K562 (cell line): ENCODE data around the gene MEP1B. TPM values are rescaled to one million over a fixed set of nuclear protein-coding genes. Genes with fewer than 3 reads are reported as not detected.

Experiments used
- ARID1B ChIP-seq: fragments of 450-650 bp; IDR thresholded peaks from 2 replicates; pipeline ENCODE4 v1.6.1; 2016; ENCODE audit warnings: antibody characterized with exemption, mild to moderate bottlenecking, inconsistent platforms
- HDAC3 ChIP-seq: fragments of 450-650 bp; IDR thresholded peaks from 2 replicates; pipeline ENCODE4 v1.6.1; 2018; ENCODE audit warnings: borderline replicate concordance, mild to moderate bottlenecking, moderate library complexity; ENCODE audit not compliant: partially characterized antibody
- NCOA2 ChIP-seq, 2 experiments: fragments of 450-650 bp; IDR thresholded peaks; 2 replicates each; pipeline ENCODE4 v1.6.1; 2018; ENCODE audit warnings: mild to moderate bottlenecking in 2 of 2, moderate library complexity in 1 of 2; ENCODE audit not compliant: partially characterized antibody in 2 of 2
- NFIX ChIP-seq: fragments of 250-450 bp; sonication (Bioruptor Pico); IDR thresholded peaks from 2 replicates; pipeline ENCODE4 v1.4.0; 2020; ENCODE audit warnings: low read depth, mild to moderate bottlenecking, moderate library complexity
- NR0B1 ChIP-seq: fragments of 450-650 bp; IDR thresholded peaks from one replicate; pipeline ENCODE4 v1.6.1; 2018; ENCODE audit warnings: mild to moderate bottlenecking, moderate library complexity; ENCODE audit not compliant: partially characterized antibody
- PPARD ChIP-seq: fragments of 250-450 bp; sonication (Bioruptor Pico); IDR thresholded peaks from 2 replicates; pipeline ENCODE4 v1.8.0; 2022; ENCODE audit warnings: inconsistent platforms, mild to moderate bottlenecking, moderate library complexity
- SUPT5H ChIP-seq: fragments of 450-650 bp; IDR thresholded peaks from 2 replicates; pipeline ENCODE4 v1.6.1; 2016
- USF2 ChIP-seq: sonication (generic); formaldehyde crosslinking; IDR thresholded peaks from 2 replicates; pipeline ENCODE4 v1.5.0; 2020; ENCODE audit warnings: missing genetic modification reagents
- ZMIZ1 ChIP-seq, 2 experiments: fragments of 150-350 bp in 1 of 2; IDR thresholded peaks; 2 replicates each; pipeline ENCODE4 v1.6.1; 2012 to 2016; ENCODE audit warnings: low read depth in 2 of 2, low read length in 2 of 2, mild to moderate bottlenecking in 1 of 2, moderate library complexity in 1 of 2
- ZNF217 ChIP-seq: sonication (generic); formaldehyde crosslinking; IDR thresholded peaks from 2 replicates; pipeline ENCODE4 v1.8.0; 2022; ENCODE audit warnings: mild to moderate bottlenecking, missing genetic modification reagents
- ZNF431 ChIP-seq: sonication (generic); formaldehyde crosslinking; IDR thresholded peaks from 2 replicates; pipeline ENCODE4 v1.8.0; 2022; ENCODE audit warnings: mild to moderate bottlenecking, missing genetic modification reagents
- polyA plus RNA-seq, 8 experiments: library from polyadenylated mRNA; depleted of rRNA in 4 of 8; stranded (reverse) in 5 of 8; unstranded in 3 of 8; fragments of >200 nt; fragmentation: Nextera tagmentation in 2 of 8; fragmentation: Illumina TruSeq in 1 of 8; extraction: Ambion mirVana in 2 of 8; extraction: Trizol in 1 of 8; gene quantifications; 2 replicates each; pipeline versions ENCODE4 v1.2.1 to v1.2.3, GENCODE V29; 2011 to 2014; ENCODE audit warnings: inconsistent platforms in 1 of 8, missing spikeins in 1 of 8
- total RNA-seq, 7 experiments: library from RNA; depleted of rRNA in 6 of 7; stranded (reverse); fragments of >200 nt in 6 of 7; fragmentation: Illumina TruSeq in 2 of 7; extraction: Trizol in 2 of 7; gene quantifications; 2 replicates each; pipeline versions ENCODE4 v1.2.1 to v1.2.3, GENCODE V29; 2011 to 2021; ENCODE audit warnings: low replicate concordance in 1 of 7
- TF ChIP-seq, protein P1 (sequence below): fragments of 250-450 bp; sonication (Bioruptor Pico); IDR thresholded peaks from 2 replicates; pipeline ENCODE4 v1.5.0; 2020; ENCODE audit warnings: mild to moderate bottlenecking, borderline replicate concordance
- TF ChIP-seq, protein P2 (sequence below), 2 experiments: fragments of 450-650 bp; IDR thresholded peaks; 2 replicates each; pipeline ENCODE4 v1.6.1; 2016
- TF ChIP-seq, protein P3 (sequence below), 3 experiments: IDR thresholded peaks in 2 of 3; conservative IDR thresholded peaks in 1 of 3; 2 replicates each; pipeline ENCODE4 v1.5.1; 2011 to 2012; ENCODE audit warnings: low read length in 3 of 3, mild to moderate bottlenecking in 3 of 3, control low read depth in 2 of 3, improper control_type of control experiment in 1 of 3, inconsistent platforms in 1 of 3, low read depth in 1 of 3, mixed read lengths in 1 of 3, moderate library complexity in 1 of 3; ENCODE audit not compliant: insufficient read depth in 2 of 3

The MEP1B gene
- total and polyA plus RNA-seq, 9 of the 15 experiments (the other 6 are each of a cell fraction or from before 2014, with no cell fraction given): 0.03 to 0.11 TPM; not detected in 7

DNA sequence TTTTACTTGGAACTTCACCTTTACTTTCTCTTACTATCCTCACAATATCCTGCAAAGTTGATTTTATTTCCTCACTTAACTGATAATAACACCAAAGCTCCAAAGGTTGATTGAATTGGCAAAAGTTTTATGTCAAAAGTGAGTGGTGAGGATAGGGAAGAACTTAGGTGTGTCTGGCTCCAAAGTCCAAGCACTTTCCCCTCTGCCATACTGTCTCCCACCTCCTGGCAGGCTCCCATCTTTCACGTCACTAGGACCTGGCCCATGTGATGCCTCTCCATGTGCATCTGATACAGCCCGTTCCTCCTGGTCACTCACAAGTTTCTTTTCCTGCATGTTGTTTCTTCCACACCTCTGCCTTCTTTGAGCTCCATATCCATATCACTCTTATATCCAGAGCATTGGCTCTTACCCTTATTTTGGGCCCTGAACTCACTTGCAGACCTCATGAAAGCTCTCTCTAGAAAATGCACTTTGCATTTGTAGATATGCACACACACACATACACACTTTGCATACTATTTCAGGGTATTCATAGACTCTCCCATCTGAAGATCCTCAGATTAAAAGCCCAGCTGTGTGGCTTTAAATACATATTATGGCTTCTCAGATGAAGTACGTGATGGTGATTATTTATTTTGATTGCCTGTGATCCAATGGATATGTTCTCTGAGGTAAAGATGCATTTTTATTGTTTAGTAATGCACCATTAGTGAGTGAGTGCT, 12.3 kb downstream of the MEP1B start (continued):
- TF ChIP-seq, protein P1, sequence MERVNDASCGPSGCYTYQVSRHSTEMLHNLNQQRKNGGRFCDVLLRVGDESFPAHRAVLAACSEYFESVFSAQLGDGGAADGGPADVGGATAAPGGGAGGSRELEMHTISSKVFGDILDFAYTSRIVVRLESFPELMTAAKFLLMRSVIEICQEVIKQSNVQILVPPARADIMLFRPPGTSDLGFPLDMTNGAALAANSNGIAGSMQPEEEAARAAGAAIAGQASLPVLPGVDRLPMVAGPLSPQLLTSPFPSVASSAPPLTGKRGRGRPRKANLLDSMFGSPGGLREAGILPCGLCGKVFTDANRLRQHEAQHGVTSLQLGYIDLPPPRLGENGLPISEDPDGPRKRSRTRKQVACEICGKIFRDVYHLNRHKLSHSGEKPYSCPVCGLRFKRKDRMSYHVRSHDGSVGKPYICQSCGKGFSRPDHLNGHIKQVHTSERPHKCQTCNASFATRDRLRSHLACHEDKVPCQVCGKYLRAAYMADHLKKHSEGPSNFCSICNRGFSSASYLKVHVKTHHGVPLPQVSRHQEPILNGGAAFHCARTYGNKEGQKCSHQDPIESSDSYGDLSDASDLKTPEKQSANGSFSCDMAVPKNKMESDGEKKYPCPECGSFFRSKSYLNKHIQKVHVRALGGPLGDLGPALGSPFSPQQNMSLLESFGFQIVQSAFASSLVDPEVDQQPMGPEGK (CRISPR knock-in tag): no peak
- TF ChIP-seq HDAC3 (no peak), ZNF431 (no peak), USF2 (no peak), NFIX (no peak), ZMIZ1 (IDR thresholded peaks at IDR 0.05; ENCODE audit: low read depth in 2 of 2, low read length in 2 of 2) (no peak), ARID1B (no peak), ZNF217 (no peak), NR0B1 (no peak), SUPT5H (no peak), PPARD (CRISPR knock-in tag) (no peak), NCOA2 (IDR thresholded peaks at IDR 0.05; ENCODE audit: partially characterized antibody in 2 of 2) (no peak)
- TF ChIP-seq, protein P2, sequence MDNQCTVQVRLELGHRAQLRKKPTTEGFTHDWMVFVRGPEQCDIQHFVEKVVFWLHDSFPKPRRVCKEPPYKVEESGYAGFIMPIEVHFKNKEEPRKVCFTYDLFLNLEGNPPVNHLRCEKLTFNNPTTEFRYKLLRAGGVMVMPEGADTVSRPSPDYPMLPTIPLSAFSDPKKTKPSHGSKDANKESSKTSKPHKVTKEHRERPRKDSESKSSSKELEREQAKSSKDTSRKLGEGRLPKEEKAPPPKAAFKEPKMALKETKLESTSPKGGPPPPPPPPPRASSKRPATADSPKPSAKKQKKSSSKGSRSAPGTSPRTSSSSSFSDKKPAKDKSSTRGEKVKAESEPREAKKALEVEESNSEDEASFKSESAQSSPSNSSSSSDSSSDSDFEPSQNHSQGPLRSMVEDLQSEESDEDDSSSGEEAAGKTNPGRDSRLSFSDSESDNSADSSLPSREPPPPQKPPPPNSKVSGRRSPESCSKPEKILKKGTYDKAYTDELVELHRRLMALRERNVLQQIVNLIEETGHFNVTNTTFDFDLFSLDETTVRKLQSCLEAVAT (IDR thresholded peaks at IDR 0.05): no peak
- TF ChIP-seq, protein P3, sequence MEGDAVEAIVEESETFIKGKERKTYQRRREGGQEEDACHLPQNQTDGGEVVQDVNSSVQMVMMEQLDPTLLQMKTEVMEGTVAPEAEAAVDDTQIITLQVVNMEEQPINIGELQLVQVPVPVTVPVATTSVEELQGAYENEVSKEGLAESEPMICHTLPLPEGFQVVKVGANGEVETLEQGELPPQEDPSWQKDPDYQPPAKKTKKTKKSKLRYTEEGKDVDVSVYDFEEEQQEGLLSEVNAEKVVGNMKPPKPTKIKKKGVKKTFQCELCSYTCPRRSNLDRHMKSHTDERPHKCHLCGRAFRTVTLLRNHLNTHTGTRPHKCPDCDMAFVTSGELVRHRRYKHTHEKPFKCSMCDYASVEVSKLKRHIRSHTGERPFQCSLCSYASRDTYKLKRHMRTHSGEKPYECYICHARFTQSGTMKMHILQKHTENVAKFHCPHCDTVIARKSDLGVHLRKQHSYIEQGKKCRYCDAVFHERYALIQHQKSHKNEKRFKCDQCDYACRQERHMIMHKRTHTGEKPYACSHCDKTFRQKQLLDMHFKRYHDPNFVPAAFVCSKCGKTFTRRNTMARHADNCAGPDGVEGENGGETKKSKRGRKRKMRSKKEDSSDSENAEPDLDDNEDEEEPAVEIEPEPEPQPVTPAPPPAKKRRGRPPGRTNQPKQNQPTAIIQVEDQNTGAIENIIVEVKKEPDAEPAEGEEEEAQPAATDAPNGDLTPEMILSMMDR (IDR thresholded peaks at IDR 0.05 in 2 of 3, conservative IDR thresholded peaks at IDR 0.05 in 1 of 3; ENCODE audit: insufficient read depth in 2 of 3, low read depth in 1 of 3, low read length in 3 of 3): no peak
